ENCODE measurements around the gene ZNF333.

- no peak for TF ChIP-seq CTCF (IDR thresholded peaks at IDR 0.05)
- no peak for TF ChIP-seq POLR2A (IDR thresholded peaks at IDR 0.05)
Observed at GRCh38 chr19:14746886-14747285, 57.0 kb downstream of the ZNF333 start.
